Islet of Langerhans (tissue), 1 donor: ENCODE results near the gene POLN.

ENCODE experiments used
- FAIRE-seq: peaks from one replicate; lab custom pipeline; 2011; peaks lifted over from hg19 to GRCh38; lab: Jason Lieb, UNC

Gene POLN

DNA sequence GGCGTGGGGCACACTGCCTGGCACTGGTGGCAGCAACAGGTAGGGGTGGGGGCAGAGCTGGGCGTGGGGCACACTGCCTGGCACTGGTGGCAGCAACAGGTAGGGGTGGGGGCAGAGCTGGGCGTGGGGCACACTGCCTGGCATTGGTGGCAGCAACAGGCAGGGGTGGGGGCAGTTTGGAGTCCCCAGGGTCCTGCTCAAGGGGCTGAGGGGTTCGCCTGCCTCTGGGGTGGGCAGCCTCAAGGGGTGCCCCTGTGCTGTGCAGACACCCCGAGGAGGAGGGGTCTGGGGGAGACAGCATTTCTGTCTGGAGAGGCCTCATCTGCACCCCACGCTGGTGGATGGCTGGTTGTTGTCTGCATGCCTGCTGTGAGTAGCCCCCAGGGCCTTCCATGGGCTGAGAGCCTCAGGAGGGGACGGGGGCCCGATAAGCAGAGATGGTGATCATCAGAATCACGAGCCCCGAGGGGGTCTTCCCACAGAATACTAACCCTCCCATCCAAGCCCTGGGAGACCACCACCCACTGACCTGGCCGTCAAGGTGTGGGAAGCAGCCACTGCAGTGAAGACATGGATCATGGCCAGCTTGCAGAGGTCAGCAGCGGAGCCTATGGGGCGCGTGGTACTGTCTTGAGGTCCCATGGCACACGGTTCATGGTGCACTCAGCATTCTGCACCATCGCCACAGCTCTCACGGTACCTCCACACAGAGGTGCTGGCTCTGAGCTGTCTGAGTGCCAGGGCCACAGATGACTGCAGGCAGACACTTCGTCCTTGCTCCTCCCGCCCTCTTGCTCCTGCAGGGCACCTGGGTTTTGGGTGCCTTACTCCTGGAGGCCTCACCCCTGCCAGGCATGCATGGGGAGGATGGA is 161.3 kb downstream of the POLN start:
- no peak for FAIRE-seq

GRCh38 chr4:2079926-2080325 is 162.0 kb downstream of the POLN start:
- FAIRE-seq, result no peak

- no peak for FAIRE-seq
Measured at GRCh38 chr4:2079006-2079405, 162.9 kb downstream of the POLN start.

- no peak for FAIRE-seq
Measured at GRCh38 chr4:2078584-2078983, 163.3 kb downstream of the POLN start.

DNA sequence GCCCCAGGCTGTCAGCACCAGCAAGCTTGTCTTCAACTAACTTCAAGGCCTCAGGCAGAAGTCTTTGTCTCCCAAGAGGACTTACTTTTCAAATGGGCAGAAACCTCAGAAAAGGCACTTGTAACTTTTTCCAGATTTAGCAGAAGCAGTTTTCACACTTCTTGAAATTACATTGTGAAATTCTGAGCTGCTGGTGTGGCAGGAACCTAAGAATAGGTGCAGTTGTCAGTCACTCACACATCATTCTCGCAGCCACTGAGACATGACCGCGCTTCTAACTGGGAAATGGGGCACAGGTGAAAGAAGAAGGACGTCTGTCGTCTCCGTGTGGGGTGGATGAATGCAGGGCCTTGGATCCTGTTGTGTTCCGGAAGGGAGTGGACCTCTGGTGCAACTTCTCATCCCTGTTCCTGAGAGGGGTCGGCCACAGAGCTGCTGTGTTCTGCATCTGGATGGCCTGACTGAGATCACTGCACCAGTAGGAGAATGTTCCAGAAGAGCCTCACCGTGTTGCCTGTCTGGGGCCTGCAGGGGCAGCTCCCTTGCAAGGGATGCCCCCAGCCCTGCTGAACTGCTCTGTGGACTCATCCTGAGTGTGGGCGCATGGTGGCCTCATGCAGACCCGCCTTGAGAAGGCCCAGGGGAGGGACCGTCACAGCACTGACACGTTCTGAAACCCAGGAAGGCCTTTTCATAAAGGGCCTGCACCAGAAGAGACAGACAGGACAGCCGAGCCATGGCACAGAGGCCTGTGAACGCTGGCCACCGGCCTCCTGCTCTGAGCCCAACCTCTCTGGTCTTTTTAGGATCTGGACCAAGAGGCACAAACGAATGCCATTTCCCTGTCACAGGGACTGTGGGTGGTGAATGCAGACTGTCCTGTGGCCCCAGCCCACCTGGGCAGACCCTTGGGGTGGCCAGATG is 164.1 kb downstream of the POLN start:
- no peak for FAIRE-seq

DNA sequence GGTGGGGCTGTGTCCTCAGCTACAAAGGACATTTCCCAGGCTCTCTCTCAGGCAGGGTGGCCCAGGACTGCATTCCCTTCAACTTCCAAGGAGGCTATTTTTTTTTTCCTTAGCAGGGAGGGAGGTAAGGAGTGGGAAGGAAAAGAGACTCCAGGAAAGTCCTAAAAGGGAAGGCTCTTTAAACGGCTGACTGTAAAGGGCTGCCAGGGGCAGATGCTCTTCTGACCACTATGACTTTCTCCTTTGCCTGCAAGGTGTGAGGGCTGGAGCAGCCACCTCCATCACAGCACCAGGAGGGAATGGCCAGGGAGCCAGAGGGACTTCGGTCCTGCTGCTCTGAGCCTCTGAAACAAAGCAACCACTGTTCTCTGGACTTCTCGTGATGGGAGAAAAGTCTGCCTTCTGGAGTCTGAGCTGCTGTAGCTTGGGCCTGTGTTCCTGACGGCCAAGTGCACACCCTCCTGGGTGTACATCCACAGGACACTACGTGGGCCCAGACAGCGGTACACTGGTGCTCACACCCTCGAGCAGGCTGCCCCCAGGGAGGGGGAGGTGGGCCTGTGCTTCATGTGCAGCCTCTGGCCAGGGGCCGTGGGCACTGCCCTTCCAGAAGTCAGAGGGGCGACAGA is 164.9 kb downstream of the POLN start:
- FAIRE-seq, result no peak

DNA sequence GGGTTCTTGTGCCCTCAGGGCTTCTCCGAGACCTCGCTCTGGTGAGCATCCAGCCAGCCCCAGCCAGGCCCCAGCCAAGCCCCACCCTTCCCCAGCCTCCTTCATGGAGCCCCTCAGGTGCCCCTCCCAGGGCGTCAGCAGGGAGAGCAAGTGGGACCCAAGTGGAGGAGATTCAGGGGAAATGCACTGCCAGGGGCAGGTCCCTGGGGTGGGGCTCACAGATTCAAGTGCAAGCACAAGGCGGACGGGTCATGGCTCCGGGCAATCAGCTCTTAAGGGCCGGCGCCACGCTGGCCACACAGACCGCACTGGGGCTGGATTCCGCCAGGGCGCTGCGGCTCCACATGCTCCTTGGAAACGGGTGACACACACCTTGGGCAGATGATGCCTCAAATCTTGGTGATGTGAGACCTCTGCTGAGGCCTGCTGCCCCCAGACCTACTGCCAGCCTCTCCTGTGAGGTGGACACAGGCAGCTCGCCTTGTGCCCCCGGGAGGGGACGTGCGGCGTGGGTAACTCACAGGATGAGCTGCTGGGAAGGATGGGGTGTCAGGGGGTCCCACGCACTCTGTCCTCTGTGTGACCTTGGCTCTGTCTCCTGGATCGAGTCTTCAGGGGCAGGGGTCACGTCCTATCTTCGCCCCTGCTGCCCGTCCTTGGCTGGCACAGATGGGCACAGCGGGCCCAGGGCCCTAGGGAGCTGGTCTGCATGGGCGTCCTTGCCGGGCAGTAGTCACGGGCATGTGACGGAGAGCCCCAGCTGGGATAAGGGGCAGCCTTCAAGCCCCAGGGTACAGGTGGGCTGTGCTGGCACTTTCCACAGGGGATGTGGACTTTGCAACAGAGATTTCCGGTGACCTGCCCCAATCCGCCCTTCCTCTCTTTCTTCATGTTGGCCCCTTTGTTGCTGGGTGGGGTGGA is 165.7 kb downstream of the POLN start:
- no peak for FAIRE-seq

DNA sequence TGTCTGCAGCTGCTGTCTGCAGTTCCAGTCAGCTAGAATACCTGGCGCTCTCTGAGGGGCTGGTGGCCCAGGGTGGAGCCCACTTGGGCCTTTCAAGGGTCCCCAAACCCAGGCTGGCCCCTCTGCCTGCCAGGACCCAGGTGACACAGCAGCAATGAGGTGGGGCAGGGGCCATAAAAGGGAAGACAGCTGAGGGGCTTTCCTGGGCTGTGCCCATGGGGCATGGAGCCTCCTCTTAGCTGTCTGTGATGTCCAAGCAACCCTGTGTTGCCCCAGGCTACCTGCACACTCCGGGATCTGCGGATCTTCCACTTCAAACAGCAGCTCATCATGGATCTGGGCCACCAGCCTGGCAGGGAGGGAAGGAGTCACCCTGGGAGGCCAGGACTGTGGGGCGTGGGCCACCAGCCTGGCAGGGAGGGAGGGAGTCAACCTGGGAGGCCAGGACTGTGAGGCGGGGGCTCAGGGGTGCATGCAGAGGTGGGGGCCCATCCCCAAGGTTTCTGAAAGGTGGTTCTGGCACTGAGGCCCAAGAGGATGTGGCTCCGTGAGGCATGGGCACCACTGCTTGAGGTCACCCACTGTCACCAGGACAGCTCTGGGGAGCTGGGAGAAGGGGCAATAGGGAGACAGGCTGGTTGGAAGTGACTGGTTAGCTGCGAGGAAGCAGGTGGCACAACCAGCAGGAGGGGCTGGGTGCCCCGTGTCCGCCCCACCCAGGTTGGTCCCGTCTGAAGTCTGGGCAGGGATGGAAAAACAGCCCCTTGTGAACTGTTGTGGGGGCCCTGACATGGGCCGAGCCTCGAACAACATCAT is 166.5 kb downstream of the POLN start:
- no peak for FAIRE-seq

DNA sequence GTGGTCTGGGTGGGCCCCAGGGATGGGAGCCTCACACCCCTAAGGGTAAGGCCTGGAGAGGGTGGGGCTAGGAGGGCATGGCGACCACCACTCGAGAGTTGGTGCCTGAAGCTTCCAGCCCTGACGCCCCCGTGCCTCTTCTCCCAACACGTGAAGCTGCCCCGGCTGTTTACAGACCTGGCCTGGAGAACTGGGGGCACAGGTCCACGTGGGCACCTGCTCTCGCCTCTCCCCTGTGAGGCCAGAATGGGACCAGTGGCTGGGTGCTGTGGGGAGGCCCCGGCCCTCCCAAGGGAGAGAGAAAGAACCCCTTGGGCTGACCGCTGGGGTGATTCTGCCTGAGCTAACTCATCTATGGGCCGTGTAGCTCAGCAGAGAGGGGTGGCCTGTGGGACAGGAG is 167.3 kb downstream of the POLN start:
- no peak for FAIRE-seq

- FAIRE-seq, result no peak
Measured at GRCh38 chr4:2073808-2074481, 168.0 kb downstream of the POLN start.

GRCh38 chr4:2072971-2073807 is 168.7 kb downstream of the POLN start:
- no peak for FAIRE-seq

- no peak for FAIRE-seq
Measured at GRCh38 chr4:2071912-2072867, 169.7 kb downstream of the POLN start.

GRCh38 chr4:2071252-2071911 is 170.5 kb downstream of the POLN start:
- no peak for FAIRE-seq

- FAIRE-seq, result no peak
Measured at GRCh38 chr4:2070421-2071251, 171.3 kb downstream of the POLN start.

GRCh38 chr4:2069986-2070385 is 171.9 kb downstream of the POLN start:
- FAIRE-seq, result no peak

DNA sequence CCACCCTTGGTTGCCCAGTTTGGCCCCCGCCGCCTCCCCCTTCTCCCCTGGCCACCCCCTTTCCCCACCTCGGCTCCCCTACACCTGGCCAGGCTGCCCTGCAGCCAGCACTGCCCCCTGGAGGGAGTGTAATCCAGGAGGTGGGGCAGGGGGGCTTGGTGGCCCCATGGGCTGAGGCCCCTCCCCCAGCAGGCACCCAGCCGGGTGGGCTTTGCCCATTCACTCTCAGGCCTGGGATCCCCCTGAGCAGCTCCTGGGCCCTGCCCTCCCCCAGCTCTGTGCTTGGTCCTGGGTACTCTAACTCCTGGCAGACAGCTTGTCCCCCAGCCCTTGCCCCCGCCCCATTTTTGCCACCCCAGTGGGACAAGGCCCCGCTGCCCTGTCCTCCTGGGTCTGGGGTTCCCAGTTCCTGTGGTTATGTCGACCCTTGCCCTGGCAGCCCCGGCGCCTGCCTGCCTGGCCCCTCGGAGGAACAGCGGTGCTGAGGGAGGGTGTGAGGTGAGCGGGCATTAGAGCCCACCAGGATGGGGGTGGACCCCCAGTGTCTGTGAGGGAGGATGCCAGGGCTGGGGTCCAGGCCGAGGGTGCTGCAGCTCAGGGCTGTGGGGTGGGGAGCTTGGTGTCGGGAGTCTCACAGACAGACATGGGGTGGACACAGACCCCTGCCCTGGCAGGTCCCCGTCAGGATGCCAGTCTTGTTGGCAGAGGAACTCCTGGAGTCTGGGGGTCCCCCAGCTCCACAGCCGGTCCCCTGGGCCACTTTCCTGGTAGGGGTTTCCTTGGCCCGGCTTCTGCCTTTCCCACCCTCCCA is 172.6 kb downstream of the POLN start:
- FAIRE-seq, result no peak
